ENCODE data around the gene KIAA1549.

The KIAA1549 gene

GRCh38 chr7:138975343-138976104 lies 5.7 kb downstream of the KIAA1549 start:
- no peak for DNase-seq (ENCODE audit: low read depth in 1 of 2, low spot score in 1 of 2)

GRCh38 chr7:138974675-138975292 lies 6.4 kb downstream of the KIAA1549 start:
- no peak for DNase-seq (ENCODE audit: low read depth in 1 of 2, low spot score in 1 of 2)

DNA sequence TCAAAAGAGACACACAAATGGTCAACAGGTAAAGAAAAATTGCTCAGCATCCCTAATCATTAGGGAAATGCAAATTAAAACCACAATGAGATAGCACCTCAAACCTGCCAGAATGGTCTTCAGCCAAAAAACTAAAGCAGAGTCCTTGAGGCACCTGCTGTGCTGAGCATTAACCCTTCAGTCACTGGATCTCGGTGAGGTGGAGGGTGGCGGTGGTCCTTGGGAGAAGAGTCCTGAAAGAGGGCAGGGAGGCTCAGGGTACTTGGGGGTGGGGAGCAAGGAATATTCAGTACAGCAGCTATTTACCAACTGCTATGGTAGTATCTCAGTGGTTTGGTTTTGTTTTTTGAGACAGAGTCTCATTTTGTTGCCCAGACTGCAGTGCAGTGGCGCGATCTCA lies 7.1 kb downstream of the KIAA1549 start:
- DNase-seq (ENCODE audit: low read depth in 1 of 2, low spot score in 1 of 2) = no peak

- no peak for DNase-seq (ENCODE audit: low read depth in 1 of 2, low spot score in 1 of 2)
Observed at GRCh38 chr7:138970952-138971351, 10.2 kb downstream of the KIAA1549 start.

- no peak for DNase-seq (ENCODE audit: low read depth in 1 of 2, low spot score in 1 of 2)
Observed at GRCh38 chr7:138970446-138970845, 10.7 kb downstream of the KIAA1549 start.

DNA sequence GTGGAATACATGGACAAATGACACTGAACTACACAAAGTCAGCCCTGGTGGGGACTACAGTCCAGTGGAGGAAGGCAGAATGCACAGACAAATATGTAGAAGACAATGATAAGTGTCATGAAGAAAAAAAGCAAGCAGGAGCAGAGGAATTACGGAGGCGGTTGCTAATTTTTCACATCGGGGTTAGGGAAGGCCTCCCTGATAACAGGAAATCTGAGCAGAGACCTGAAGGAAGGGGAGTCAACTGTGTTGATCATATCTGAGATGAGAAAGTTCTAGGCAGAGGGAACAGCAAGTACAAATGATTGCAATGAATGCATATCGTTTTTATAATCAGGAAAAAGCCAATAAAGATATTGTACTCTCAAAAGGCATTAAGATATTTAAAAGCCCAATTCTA lies 14.0 kb downstream of the KIAA1549 start:
- no peak for DNase-seq (ENCODE audit: low read depth in 1 of 2, low spot score in 1 of 2)

DNA sequence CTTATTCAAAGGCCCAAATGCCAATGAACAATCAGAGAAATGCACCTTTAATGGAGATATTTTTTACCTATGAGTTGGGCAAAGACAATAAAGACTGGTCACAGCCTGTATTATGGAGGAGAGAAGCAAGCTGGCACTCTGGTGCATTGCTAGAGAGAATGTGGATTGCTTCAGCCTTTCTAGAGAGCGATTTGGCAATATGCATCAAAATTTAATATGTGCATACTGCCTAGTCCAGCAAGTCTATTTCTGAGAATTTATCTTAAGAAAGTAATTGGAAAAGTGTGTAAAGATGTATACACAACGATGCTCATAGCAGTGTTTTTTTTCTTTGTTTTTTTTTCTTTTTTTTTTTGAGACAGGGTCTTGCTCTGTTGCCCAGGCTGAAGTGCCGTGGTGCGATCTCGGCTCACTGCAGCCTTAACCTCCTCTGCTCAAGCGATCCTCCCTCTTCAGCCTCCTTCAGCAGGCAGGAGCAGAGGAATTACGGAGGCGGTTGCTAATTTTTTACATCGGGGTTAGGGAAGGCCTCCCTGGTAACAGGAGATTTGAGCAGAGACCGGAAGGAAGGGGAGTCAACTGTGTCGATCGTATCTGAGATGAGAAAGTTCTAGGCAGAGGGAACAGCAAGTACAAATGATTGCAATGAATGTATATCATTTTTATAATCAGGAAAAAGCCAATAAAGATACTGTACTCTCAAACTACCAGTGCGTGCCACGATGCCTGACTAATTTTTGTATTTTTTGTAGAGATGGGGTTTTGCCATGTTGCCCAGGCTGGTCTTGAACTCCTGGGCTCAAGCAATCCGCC lies 16.4 kb downstream of the KIAA1549 start:
- DNase-seq (ENCODE audit: low read depth in 1 of 2, low spot score in 1 of 2) = no peak

DNA sequence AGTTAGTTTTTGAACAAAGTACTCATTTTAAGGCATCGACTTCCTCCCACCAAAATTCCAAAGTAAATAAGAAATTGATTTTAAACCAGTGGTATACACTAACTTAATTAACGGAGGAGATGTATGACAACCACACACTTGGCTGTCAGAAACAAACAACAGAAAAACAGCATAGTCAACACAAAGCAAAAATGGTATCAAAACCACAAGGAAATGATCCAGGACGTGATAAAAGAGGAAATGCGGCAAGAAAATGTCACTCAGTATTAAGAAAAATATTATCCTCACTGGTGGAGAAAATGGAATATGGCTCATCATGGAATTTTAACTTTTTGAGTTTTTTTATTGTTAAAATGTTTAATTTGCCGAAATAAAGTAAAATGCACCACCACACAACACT lies 17.5 kb downstream of the KIAA1549 start:
- no peak for DNase-seq (ENCODE audit: low read depth in 1 of 2, low spot score in 1 of 2)

DNA sequence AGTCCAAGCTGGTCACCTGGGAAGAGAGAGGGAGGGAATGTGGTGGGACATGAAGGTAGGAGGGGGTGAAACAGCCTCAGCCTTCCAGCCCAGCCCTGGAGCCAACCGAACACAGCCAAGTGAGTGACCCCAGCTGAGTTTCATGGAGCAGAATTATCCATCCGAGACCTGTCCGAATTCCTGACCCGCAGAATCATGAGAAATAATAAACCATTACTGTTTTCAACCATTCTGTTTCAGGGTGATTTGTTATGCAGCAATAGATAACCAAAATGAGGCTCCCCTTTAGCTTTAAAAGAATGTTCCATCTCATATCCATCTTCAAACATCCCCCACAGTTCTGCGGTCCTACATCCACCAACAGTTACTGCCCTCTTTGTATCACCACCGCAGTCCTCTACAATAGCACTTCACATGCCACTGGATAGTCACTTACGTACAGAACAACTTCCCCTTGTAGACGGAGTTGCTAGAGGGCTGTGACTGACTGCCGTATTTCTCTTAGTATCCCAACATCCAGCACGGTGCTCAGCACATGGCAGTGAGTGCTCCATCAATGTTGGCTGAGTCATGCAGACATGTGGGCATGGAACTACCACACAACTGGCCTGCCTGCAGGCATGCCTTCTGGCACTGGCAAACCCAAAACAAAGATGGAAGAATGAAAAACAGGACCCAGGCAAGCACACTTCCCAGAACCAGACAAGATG lies 18.5 kb downstream of the KIAA1549 start:
- DNase-seq (ENCODE audit: low read depth in 1 of 2, low spot score in 1 of 2) = no peak

GRCh38 chr7:138961159-138961558 lies 20.0 kb downstream of the KIAA1549 start:
- DNase-seq (ENCODE audit: low read depth in 1 of 2, low spot score in 1 of 2) = no peak

DNA sequence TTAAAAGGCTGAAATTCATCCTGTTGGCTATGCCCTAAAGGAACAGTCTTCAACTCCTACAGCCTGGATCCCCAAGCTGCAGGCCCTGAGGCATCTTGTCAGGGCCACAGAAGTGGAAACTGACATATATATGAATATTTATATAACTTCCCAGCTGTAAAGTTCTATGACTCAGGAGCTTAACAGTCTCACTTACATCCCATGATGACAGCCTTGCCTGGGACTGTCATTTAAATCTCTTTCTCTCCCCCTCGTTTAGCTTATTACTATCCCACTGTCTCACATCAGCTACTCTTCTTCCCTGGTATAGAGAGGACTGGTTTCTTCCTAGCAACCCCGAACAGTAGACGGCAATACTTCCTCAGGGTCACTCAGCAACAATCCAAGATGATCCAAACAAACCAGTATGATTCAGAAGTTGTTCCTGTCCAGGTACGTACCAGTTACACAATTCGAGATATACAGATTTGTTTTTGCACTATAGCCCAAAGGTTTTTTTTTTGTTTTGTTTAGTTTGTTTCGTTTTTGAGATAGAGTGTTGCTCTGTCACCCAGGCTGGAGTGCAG lies 22.7 kb downstream of the KIAA1549 start:
- DNase-seq (ENCODE audit: low read depth in 1 of 2, low spot score in 1 of 2) = no peak

- no peak for DNase-seq (ENCODE audit: low read depth in 1 of 2, low spot score in 1 of 2)
Observed at GRCh38 chr7:138957753-138958390, 23.3 kb downstream of the KIAA1549 start.

GRCh38 chr7:138957217-138957616 lies 24.0 kb downstream of the KIAA1549 start:
- DNase-seq (ENCODE audit: low read depth in 1 of 2, low spot score in 1 of 2) = no peak

- no peak for DNase-seq (ENCODE audit: low read depth in 1 of 2, low spot score in 1 of 2)
Observed at GRCh38 chr7:138954545-138955475, 26.4 kb downstream of the KIAA1549 start.

GRCh38 chr7:138952791-138953190 lies 28.4 kb downstream of the KIAA1549 start:
- no peak for DNase-seq (ENCODE audit: low read depth in 1 of 2, low spot score in 1 of 2)

GRCh38 chr7:138951953-138952352 lies 29.2 kb downstream of the KIAA1549 start:
- no peak for DNase-seq (ENCODE audit: low read depth in 1 of 2, low spot score in 1 of 2)

- DNase-seq (ENCODE audit: low read depth in 1 of 2, low spot score in 1 of 2) = no peak
Observed at GRCh38 chr7:138949421-138950088, 31.6 kb downstream of the KIAA1549 start.

DNA sequence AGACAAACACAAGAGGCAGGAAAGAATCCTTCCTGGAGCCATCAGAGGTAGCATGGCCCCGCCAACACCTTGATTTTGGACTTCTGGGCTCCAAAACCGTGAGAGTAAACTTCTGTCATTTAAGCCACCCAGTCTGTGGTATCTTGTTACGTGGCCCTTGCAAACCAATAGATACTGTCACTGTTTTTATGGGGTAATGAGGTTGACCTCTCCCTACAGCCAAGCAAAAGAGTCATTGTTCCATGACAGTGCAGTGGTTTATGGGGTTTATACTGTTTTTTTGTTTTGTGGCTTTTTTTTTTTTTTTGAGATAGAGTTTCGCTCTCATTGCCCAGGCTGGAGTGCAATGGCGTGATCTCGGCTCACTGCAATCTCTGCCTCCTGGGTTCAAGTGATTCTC lies 32.8 kb downstream of the KIAA1549 start:
- DNase-seq (ENCODE audit: low read depth in 1 of 2, low spot score in 1 of 2) = no peak

DNA sequence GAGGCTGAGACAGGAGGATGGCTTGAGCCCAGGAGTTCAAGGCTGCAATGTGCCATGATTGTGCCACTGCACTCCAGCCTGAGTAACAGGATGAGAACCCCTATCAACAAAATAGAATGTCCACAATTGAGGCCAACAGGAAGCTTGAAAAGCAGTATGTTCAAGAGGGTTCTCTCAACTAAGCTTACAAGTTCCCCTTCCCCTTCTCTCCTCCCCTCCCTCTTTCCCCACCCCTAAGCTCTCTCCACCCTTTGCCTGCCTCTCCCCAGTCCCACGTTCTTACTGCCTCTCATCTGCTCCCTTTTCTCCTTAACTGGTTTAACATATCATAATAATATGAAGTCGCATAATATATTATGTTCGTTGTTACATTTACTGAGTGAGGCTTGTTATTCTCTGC lies 35.4 kb downstream of the KIAA1549 start:
- DNase-seq (ENCODE audit: low read depth in 1 of 2, low spot score in 1 of 2) = no peak

Measured in activated CD4-positive, alpha-beta T cell treated with anti-CD3 and anti-CD28 coated beads, Interleukin-2, amount 50 U/mL, for 24 hours (primary cell).